Posterior cingulate gyrus (tissue), 11 donors: Measurements from ENCODE around the gene SELENOI.
A peak's percentile ranks its signal among the peaks of the same experiment; 100 is the strongest.
"Not testable (repeated sequence)": the region's sequence is repeated elsewhere in the genome, so short reads cannot be mapped to it uniquely, and the experiment has no call there.

ENCODE experiments used
- DNase-seq, 10 donors: peaks; one replicate each; pipeline versions ENCODE4 v3.0.0 to v3.0.0-alpha.2; 2020 to 2021; ENCODE audit warnings: mixed read lengths in 3 of 10
- intact Hi-C: fragments of 100-400 bp; cut with DNase I; formaldehyde crosslinking; loops from one replicate; pipeline ENCODE4 v1.15.1; 2023

Gene SELENOI

GRCh38 chr2:26326514-26326913, 19.4 kb upstream of the SELENOI start:
- intact Hi-C loops = no loop called here
- DNase-seq = no peak

- intact Hi-C loops = no loop called here
- DNase-seq = peak in 1 of 10 donors; percentile 15
These were observed 18.4 kb upstream of the SELENOI start for GRCh38 chr2:26327291-26328272.

- intact Hi-C loops = not testable (repeated sequence)
- peak in 1 of 10 donors; percentile 12 for DNase-seq
These were observed 16.9 kb upstream of the SELENOI start for GRCh38 chr2:26329083-26329482.

GRCh38 chr2:26330114-26330549, 15.8 kb upstream of the SELENOI start:
- DNase-seq = peak; percentile 74 to 98 (median 90)
- intact Hi-C loops = loop anchor here (5.0 kb wide), 1 partner anchor 88 kb away; the partner anchor contains the start of genes HADHA and HADHB

GRCh38 chr2:26330604-26331003, 15.3 kb upstream of the SELENOI start:
- no peak for DNase-seq
- intact Hi-C loops = loop anchor here (5.0 kb wide), 1 partner anchor 88 kb away; the partner anchor contains the start of genes HADHA and HADHB

- DNase-seq = peak in 1 of 10 donors; percentile 32
- intact Hi-C loops = loop anchor here (5.0 kb wide), 1 partner anchor 89 kb away; the partner anchor contains the start of genes HADHA and HADHB
These were observed 14.6 kb upstream of the SELENOI start for GRCh38 chr2:26331321-26331720.

GRCh38 chr2:26333293-26333692, 12.7 kb upstream of the SELENOI start:
- no peak for DNase-seq
- intact Hi-C loops = loop anchor here (5.0 kb wide), 1 partner anchor 91 kb away; the partner anchor contains the start of genes HADHA and HADHB

- intact Hi-C loops = no loop called here
- no peak for DNase-seq
These were observed 10.7 kb upstream of the SELENOI start for GRCh38 chr2:26335231-26335630.

- intact Hi-C loops = no loop called here
- no peak for DNase-seq
These were observed 9.2 kb upstream of the SELENOI start for GRCh38 chr2:26336719-26337118.

GRCh38 chr2:26337298-26337697, 8.6 kb upstream of the SELENOI start:
- intact Hi-C loops = no loop called here
- no peak for DNase-seq

- intact Hi-C loops = no loop called here
- DNase-seq = no peak
These were observed 5.1 kb upstream of the SELENOI start for GRCh38 chr2:26340831-26341230.

- intact Hi-C loops = no loop called here
- no peak for DNase-seq
These were observed 1.2 kb upstream of the SELENOI start for GRCh38 chr2:26344581-26345282.

- no peak for DNase-seq
- intact Hi-C loops = no loop called here
These were observed 729 bp upstream of the SELENOI start for GRCh38 chr2:26345283-26345544.

GRCh38 chr2:26346454-26347053, 611 bp downstream of the SELENOI start, which contains the start of gene ADGRF3:
TSS of gene ADGRF3 (minus strand) at chr2:26346789. CDS start at chr2:26346234, 555 bp downstream.
- intact Hi-C loops = loop anchor here (2.0 kb wide), 1 partner anchor 102 kb away; the partner anchor contains the start of genes HADHA and HADHB
- DNase-seq = peak; percentile 29 to 95 (median 64)

GRCh38 chr2:26347286-26347865, 1.4 kb downstream of the SELENOI start:
- intact Hi-C loops = loop anchor here (2.0 kb wide), 1 partner anchor 103 kb away; the partner anchor contains the start of genes HADHA and HADHB
- DNase-seq = no peak

- DNase-seq = no peak
- intact Hi-C loops = no loop called here
These were observed 3.7 kb downstream of the SELENOI start for GRCh38 chr2:26349690-26350089.

- DNase-seq = no peak
- intact Hi-C loops = no loop called here
These were observed 5.6 kb downstream of the SELENOI start for GRCh38 chr2:26351375-26352090.

GRCh38 chr2:26352892-26353291, 6.9 kb downstream of the SELENOI start:
- DNase-seq = no peak
- intact Hi-C loops = no loop called here

GRCh38 chr2:26354469-26354868, 8.5 kb downstream of the SELENOI start:
- intact Hi-C loops, DNase-seq: not testable (repeated sequence)
